ENCODE data around the gene AARS1.

GRCh38 chr16:70269471-70269870 is 19.8 kb downstream of the AARS1 start:
- TF ChIP-seq, protein P1, sequence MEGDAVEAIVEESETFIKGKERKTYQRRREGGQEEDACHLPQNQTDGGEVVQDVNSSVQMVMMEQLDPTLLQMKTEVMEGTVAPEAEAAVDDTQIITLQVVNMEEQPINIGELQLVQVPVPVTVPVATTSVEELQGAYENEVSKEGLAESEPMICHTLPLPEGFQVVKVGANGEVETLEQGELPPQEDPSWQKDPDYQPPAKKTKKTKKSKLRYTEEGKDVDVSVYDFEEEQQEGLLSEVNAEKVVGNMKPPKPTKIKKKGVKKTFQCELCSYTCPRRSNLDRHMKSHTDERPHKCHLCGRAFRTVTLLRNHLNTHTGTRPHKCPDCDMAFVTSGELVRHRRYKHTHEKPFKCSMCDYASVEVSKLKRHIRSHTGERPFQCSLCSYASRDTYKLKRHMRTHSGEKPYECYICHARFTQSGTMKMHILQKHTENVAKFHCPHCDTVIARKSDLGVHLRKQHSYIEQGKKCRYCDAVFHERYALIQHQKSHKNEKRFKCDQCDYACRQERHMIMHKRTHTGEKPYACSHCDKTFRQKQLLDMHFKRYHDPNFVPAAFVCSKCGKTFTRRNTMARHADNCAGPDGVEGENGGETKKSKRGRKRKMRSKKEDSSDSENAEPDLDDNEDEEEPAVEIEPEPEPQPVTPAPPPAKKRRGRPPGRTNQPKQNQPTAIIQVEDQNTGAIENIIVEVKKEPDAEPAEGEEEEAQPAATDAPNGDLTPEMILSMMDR (optimal IDR thresholded peaks at IDR 0.05 in 1 of 3, IDR thresholded peaks at IDR 0.05 in 1 of 3, conservative IDR thresholded peaks at IDR 0.05 in 1 of 3; ENCODE audit: extremely low read depth in 1 of 3, insufficient read depth in 2 of 3, low read length in 3 of 3) = no peak
- TF ChIP-seq EZH2 (IDR thresholded peaks at IDR 0.05; ENCODE audit: low read length) = no peak

Measured in keratinocyte (primary cell).